Measurements from ENCODE around the gene ZNF217.
"Not testable (repeated sequence)": the region's sequence is repeated elsewhere in the genome, so short reads cannot be mapped to it uniquely, and the experiment has no call there.

Gene ZNF217

GRCh38 chr20:53570446-53571276 lies 23.0 kb downstream of the ZNF217 start:
- in situ Hi-C loops (cut with MboI; ENCODE audit: low sequenced_read_pairs) = no loop called here

- in situ Hi-C loops (cut with MboI; ENCODE audit: low sequenced_read_pairs) = no loop called here
These were observed 23.9 kb downstream of the ZNF217 start for GRCh38 chr20:53569606-53570307.

GRCh38 chr20:53569005-53569404 lies 24.6 kb downstream of the ZNF217 start:
- in situ Hi-C loops (cut with MboI; ENCODE audit: low sequenced_read_pairs) = no loop called here

GRCh38 chr20:53568351-53568750 lies 25.3 kb downstream of the ZNF217 start:
- in situ Hi-C loops (cut with MboI; ENCODE audit: low sequenced_read_pairs) = no loop called here

- in situ Hi-C loops (cut with MboI; ENCODE audit: low sequenced_read_pairs) = no loop called here
These were observed 26.2 kb downstream of the ZNF217 start for GRCh38 chr20:53567379-53567917.

- in situ Hi-C loops (cut with MboI; ENCODE audit: low sequenced_read_pairs) = not testable (repeated sequence)
These were observed 27.0 kb downstream of the ZNF217 start for GRCh38 chr20:53566623-53567022.

- in situ Hi-C loops (cut with MboI; ENCODE audit: low sequenced_read_pairs) = no loop called here
These were observed 28.4 kb downstream of the ZNF217 start for GRCh38 chr20:53565254-53565653.

GRCh38 chr20:53562104-53562764 lies 31.4 kb downstream of the ZNF217 start:
- in situ Hi-C loops (cut with MboI; ENCODE audit: low sequenced_read_pairs) = not testable (repeated sequence)

- in situ Hi-C loops (cut with MboI; ENCODE audit: low sequenced_read_pairs) = no loop called here
These were observed 32.1 kb downstream of the ZNF217 start for GRCh38 chr20:53561505-53561904.

- in situ Hi-C loops (cut with MboI; ENCODE audit: low sequenced_read_pairs) = no loop called here
These were observed 33.8 kb downstream of the ZNF217 start for GRCh38 chr20:53559816-53560215.

- in situ Hi-C loops (cut with MboI; ENCODE audit: low sequenced_read_pairs) = no loop called here
These were observed 36.5 kb downstream of the ZNF217 start for GRCh38 chr20:53557130-53557529.

GRCh38 chr20:53556267-53556897 lies 37.3 kb downstream of the ZNF217 start:
- in situ Hi-C loops (cut with MboI; ENCODE audit: low sequenced_read_pairs) = no loop called here

GRCh38 chr20:53555816-53556215 lies 37.8 kb downstream of the ZNF217 start:
- in situ Hi-C loops (cut with MboI; ENCODE audit: low sequenced_read_pairs) = no loop called here

- in situ Hi-C loops (cut with MboI; ENCODE audit: low sequenced_read_pairs) = no loop called here
These were observed 38.6 kb downstream of the ZNF217 start for GRCh38 chr20:53555081-53555480.

- in situ Hi-C loops (cut with MboI; ENCODE audit: low sequenced_read_pairs) = not testable (repeated sequence)
These were observed 41.1 kb downstream of the ZNF217 start for GRCh38 chr20:53552572-53552893.

- in situ Hi-C loops (cut with MboI; ENCODE audit: low sequenced_read_pairs) = not testable (repeated sequence)
These were observed 41.7 kb downstream of the ZNF217 start for GRCh38 chr20:53551719-53552571.

GRCh38 chr20:53550280-53551187 lies 43.1 kb downstream of the ZNF217 start:
- in situ Hi-C loops (cut with MboI; ENCODE audit: low sequenced_read_pairs) = no loop called here

- in situ Hi-C loops (cut with MboI; ENCODE audit: low sequenced_read_pairs) = no loop called here
These were observed 45.9 kb downstream of the ZNF217 start for GRCh38 chr20:53547664-53548239.

- in situ Hi-C loops (cut with MboI; ENCODE audit: low sequenced_read_pairs) = no loop called here
These were observed 54.1 kb downstream of the ZNF217 start for GRCh38 chr20:53539516-53539915.
